ENCODE measurements around the gene RSPH1. TPM values are rescaled to one million over a fixed set of nuclear protein-coding genes. Genes with fewer than 3 reads are reported as not detected.
A peak's percentile ranks its signal among the peaks of the same experiment; 100 is the strongest.

Gene RSPH1
- total RNA-seq, 1 experiment from 2014 or later, result 0.51 TPM

GRCh38 chr21:42515708-42516502 is 19.9 kb upstream of the RSPH1 start:
- H3F3A ChIP-seq (ENCODE audit: low read length, unreplicated experiment), result peaks cover 5% of the 10 kb centered on the region
- no TSS peak for BruUV-seq (replicated peaks)
- ATAC-seq, result peak; percentile 50
- ChIA-PET CTCF (interaction anchor here (1.2 to 1.9 kb wide), 2 partner anchors 47 to 49 kb away, joined by 4 to 7 read pairs; no protein-coding TSS in a partner anchor), POLR2A (ENCODE audit: unreplicated experiment) (no interaction called here)
- H3K4me3 ChIP-seq (ENCODE audit: low read length), result peak overlapping the region; percentile 83
- H4K20me1 ChIP-seq (ENCODE audit: low read length), result no peaks in the 10 kb centered on the region
- H3K79me2 ChIP-seq (ENCODE audit: low read length), result peaks cover 66% of the 10 kb centered on the region
- peak overlapping the region; percentile 86 for H3K9ac ChIP-seq (ENCODE audit: low read length)
- H3K4me1 ChIP-seq (ENCODE audit: insufficient read depth, low read length), result peaks cover 44% of the 10 kb centered on the region
- DNase-seq, result peak; percentile 97
- no peaks in the 10 kb centered on the region for H3K9me3 ChIP-seq (ENCODE audit: low read length)
- peak overlapping the region; percentile 96 for H3K4me2 ChIP-seq (ENCODE audit: low read length)
- H3K27me3 ChIP-seq (ENCODE audit: low read length), result no peaks in the 10 kb centered on the region
- H2AFZ ChIP-seq (ENCODE audit: low read length), result peak overlapping the region; percentile 31; the same call in 1 of the 2 replicates
- intact Hi-C loops (cut with micrococcal nuclease), result loop anchor here (2.0 to 5.0 kb wide), 3 partner anchors 19 to 114 kb away; partner anchors contain the start of genes RSPH1 and UBASH3A
- H3K9me2 ChIP-seq (replicated peaks; ENCODE audit: low read length), result no peaks in the 10 kb centered on the region
- peaks cover 24% of the 10 kb centered on the region for H3K36me3 ChIP-seq (ENCODE audit: low read depth, low read length)
- TF ChIP-seq EZH2 (IDR thresholded peaks at IDR 0.05; ENCODE audit: low read length, unreplicated experiment), result no peak
- H3K27ac ChIP-seq (ENCODE audit: low read length), result peak overlapping the region; percentile 92

GRCh38 chr21:42514883-42515228 is 18.8 kb upstream of the RSPH1 start:
- peak overlapping the region; percentile 96 for H3K4me2 ChIP-seq (ENCODE audit: low read length)
- H3K9me2 ChIP-seq (replicated peaks; ENCODE audit: low read length), result no peaks in the 10 kb centered on the region
- ATAC-seq, result no peak
- H3K36me3 ChIP-seq (ENCODE audit: low read depth, low read length), result peaks cover 14% of the 10 kb centered on the region
- TSS peak; percentile 42 for BruUV-seq (replicated peaks)
- H3K4me1 ChIP-seq (ENCODE audit: insufficient read depth, low read length), result peaks cover 44% of the 10 kb centered on the region
- no peaks in the 10 kb centered on the region for H4K20me1 ChIP-seq (ENCODE audit: low read length)
- H3K4me3 ChIP-seq (ENCODE audit: low read length), result peak overlapping the region; percentile 83
- H3K79me2 ChIP-seq (ENCODE audit: low read length), result peaks cover 55% of the 10 kb centered on the region
- CTCF ChIA-PET, result interaction anchor here (1.9 kb wide), 1 partner anchor 48 kb away, joined by 7 read pairs; no protein-coding TSS in a partner anchor
- TF ChIP-seq CTCF (conservative IDR thresholded peaks at IDR 0.05; ENCODE audit: low read depth, low read length), result no peak
- TF ChIP-seq EZH2phosphoT487 (IDR thresholded peaks at IDR 0.05; ENCODE audit: borderline replicate concordance, low read length), result no peak
- TF ChIP-seq EZH2 (IDR thresholded peaks at IDR 0.05; ENCODE audit: low read length, unreplicated experiment), result no peak
- DNase-seq, result peak; percentile 37
- intact Hi-C loops (cut with micrococcal nuclease), result loop anchor here (2.0 to 5.0 kb wide), 2 partner anchors 18 to 113 kb away; partner anchors contain the start of genes RSPH1 and UBASH3A
- H3K27me3 ChIP-seq (ENCODE audit: low read length), result no peaks in the 10 kb centered on the region
- peaks cover 5% of the 10 kb centered on the region for H3F3A ChIP-seq (ENCODE audit: low read length, unreplicated experiment)
- POLR2A ChIA-PET (ENCODE audit: unreplicated experiment), result interaction anchor here (0.7 to 0.9 kb wide), 2 partner anchors 416 to 606 kb away, joined by 3 to 5 read pairs; no protein-coding TSS in a partner anchor
- peak overlapping the region; percentile 86 for H2AFZ ChIP-seq (ENCODE audit: low read length)
- peak overlapping the region; percentile 86 for H3K9ac ChIP-seq (ENCODE audit: low read length)
- H3K9me3 ChIP-seq (ENCODE audit: low read length), result no peaks in the 10 kb centered on the region
- peak overlapping the region; percentile 92 for H3K27ac ChIP-seq (ENCODE audit: low read length)

- Histone ChIP-seq H3K4me3 (ENCODE audit: low read length) (peak overlapping the region; percentile 83), H3F3A (ENCODE audit: low read length, unreplicated experiment) (peaks cover 5% of the 10 kb centered on the region), H3K9me3 (ENCODE audit: low read length) (no peaks in the 10 kb centered on the region), H3K9me2 (replicated peaks; ENCODE audit: low read length) (no peaks in the 10 kb centered on the region), H2AFZ (ENCODE audit: low read length) (peak overlapping the region; percentile 86), H3K27me3 (ENCODE audit: low read length) (no peaks in the 10 kb centered on the region), H3K36me3 (ENCODE audit: low read depth, low read length) (peaks cover 8% of the 10 kb centered on the region), H3K79me2 (ENCODE audit: low read length) (peaks cover 49% of the 10 kb centered on the region), H3K4me2 (ENCODE audit: low read length) (peak overlapping the region; percentile 96), H4K20me1 (ENCODE audit: low read length) (no peaks in the 10 kb centered on the region), H3K4me1 (ENCODE audit: insufficient read depth, low read length) (peaks cover 44% of the 10 kb centered on the region), H3K27ac (ENCODE audit: low read length) (peak overlapping the region; percentile 92), H3K9ac (ENCODE audit: low read length) (peak overlapping the region; percentile 86)
- ATAC-seq (peak; percentile 37), DNase-seq (peak; percentile 44)
- TF ChIP-seq EZH2phosphoT487 (IDR thresholded peaks at IDR 0.05; ENCODE audit: borderline replicate concordance, low read length) (no peak), EZH2 (IDR thresholded peaks at IDR 0.05; ENCODE audit: low read length, unreplicated experiment) (no peak), CTCF (conservative IDR thresholded peaks at IDR 0.05; ENCODE audit: low read depth, low read length) (no peak)
- POLR2A ChIA-PET (ENCODE audit: unreplicated experiment), result interaction anchor here (0.6 to 0.9 kb wide), 3 partner anchors 9 to 605 kb away, joined by 3 to 5 read pairs (median 3); no protein-coding TSS in a partner anchor
- CTCF ChIA-PET, result interaction anchor here (1.9 kb wide), 1 partner anchor 47 kb away, joined by 7 read pairs; no protein-coding TSS in a partner anchor
- no TSS peak for BruUV-seq (replicated peaks)
- intact Hi-C loops (cut with micrococcal nuclease), result loop anchor here (2.0 kb wide), 1 partner anchor 17 kb away; the partner anchor contains the start of gene RSPH1
These were observed 18.2 kb upstream of the RSPH1 start for GRCh38 chr21:42513985-42514882.
